GM18505 (cell line): ENCODE results near the gene TARBP1.
"Not testable (repeated sequence)": the region's sequence is repeated elsewhere in the genome, so short reads cannot be mapped to it uniquely, and the experiment has no call there.

Experiments
- ATAC-seq: cut with Tn5 transposase; IDR thresholded peaks from one replicate; pipeline ENCODE4 v1.9.1; 2021; ENCODE audit not compliant: unreplicated experiment
- POLR2A ChIP-seq: IDR thresholded peaks from 4 replicates; pipeline ENCODE4 v1.6.1; 2011; ENCODE audit warnings: borderline replicate concordance; ENCODE audit not compliant: insufficient read depth, insufficient read length; ENCODE audit errors: extremely low read depth

The TARBP1 gene

GRCh38 chr1:234372011-234372757 lies 106.8 kb downstream of the TARBP1 start:
- no peak for TF ChIP-seq POLR2A
- ATAC-seq, result no peak

GRCh38 chr1:234371414-234371813 lies 107.6 kb downstream of the TARBP1 start:
- ATAC-seq, result no peak
- TF ChIP-seq POLR2A, result no peak

- no peak for ATAC-seq
- no peak for TF ChIP-seq POLR2A
These were observed 109.2 kb downstream of the TARBP1 start for GRCh38 chr1:234369784-234370183.

GRCh38 chr1:234369033-234369430 lies 109.9 kb downstream of the TARBP1 start:
- TF ChIP-seq POLR2A, result no peak
- ATAC-seq, result no peak

GRCh38 chr1:234368320-234369032 lies 110.5 kb downstream of the TARBP1 start:
- ATAC-seq, result no peak
- TF ChIP-seq POLR2A, result no peak

GRCh38 chr1:234362558-234362957 lies 116.4 kb downstream of the TARBP1 start:
- TF ChIP-seq POLR2A, result no peak
- ATAC-seq, result no peak

- ATAC-seq, result no peak
- no peak for TF ChIP-seq POLR2A
These were observed 117.8 kb downstream of the TARBP1 start for GRCh38 chr1:234361102-234361603.

- ATAC-seq, result no peak
- no peak for TF ChIP-seq POLR2A
These were observed 121.1 kb downstream of the TARBP1 start for GRCh38 chr1:234357831-234358230.

GRCh38 chr1:234356615-234357269 lies 122.2 kb downstream of the TARBP1 start:
- not testable (repeated sequence) for ATAC-seq
- TF ChIP-seq POLR2A, result peak; percentile 70

- no peak for TF ChIP-seq POLR2A
- ATAC-seq, result no peak
These were observed 123.0 kb downstream of the TARBP1 start for GRCh38 chr1:234355782-234356510.

- no peak for TF ChIP-seq POLR2A
- no peak for ATAC-seq
These were observed 130.0 kb downstream of the TARBP1 start for GRCh38 chr1:234348964-234349363.

- TF ChIP-seq POLR2A, result no peak
- no peak for ATAC-seq
These were observed 133.7 kb downstream of the TARBP1 start for GRCh38 chr1:234345237-234345636.

- TF ChIP-seq POLR2A, result no peak
- ATAC-seq, result no peak
These were observed 136.2 kb downstream of the TARBP1 start for GRCh38 chr1:234342774-234343173.
